Measurements from ENCODE around the gene SULT2B1. TPM values are rescaled to one million over a fixed set of nuclear protein-coding genes. Genes with fewer than 3 reads are reported as not detected.
A peak's percentile ranks its signal among the peaks of the same experiment; 100 is the strongest.

SULT2B1 gene
- 0.25 TPM in 1 of 2 replicates, not detected in the other for polyA plus RNA-seq (2011; rRNA removed)
- 0.28 TPM in 1 of 2 replicates, not detected in the other for polyA minus RNA-seq (2011; rRNA and poly(A)+ RNA removed)

DNA sequence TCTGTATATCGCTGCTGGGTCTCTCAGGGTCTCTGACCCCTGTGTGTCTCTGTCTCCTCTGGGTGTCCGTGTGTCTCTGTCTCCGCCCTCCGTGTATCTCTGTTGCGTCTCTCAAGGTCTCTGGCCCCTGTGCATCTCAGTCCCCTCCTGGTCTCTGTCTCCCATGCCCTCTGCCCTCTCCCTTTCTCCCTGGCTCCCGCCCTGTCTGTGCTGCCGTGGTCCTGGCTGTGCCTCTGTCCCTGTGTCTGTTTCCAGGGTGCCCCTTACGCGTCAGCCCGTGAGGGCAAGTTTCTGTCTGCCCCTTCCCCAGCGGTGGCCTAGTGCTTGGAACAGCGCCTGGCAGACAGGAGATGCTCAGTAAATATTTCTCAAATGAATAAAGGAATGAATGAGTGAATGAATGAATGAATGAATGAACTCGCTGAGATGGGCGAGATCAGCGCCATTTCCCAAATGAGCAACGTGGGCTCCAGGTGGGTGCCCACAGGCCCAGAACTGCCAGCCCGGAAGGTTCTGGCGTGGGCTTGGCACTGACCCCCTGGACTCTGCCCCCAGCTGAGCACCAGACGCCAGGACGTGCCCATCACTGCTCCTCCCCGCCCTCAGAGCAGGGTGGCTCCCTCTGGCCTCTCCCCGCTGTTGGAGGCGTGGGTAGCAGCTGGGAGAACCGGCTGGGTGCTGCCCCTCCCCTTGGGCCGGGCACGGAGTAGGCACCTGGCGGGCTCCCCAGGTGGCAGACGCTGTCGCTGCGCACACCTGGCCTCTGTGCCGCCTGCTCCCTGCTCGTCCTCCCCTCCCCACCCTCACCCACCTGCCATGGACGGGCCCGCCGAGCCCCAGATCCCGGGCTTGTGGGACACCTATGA lies at the start of gene SULT2B1:
Gene SULT2B1, plus strand, starts transcription at position 736 of the 866 bp plus-strand sequence. Its CDS starts 81 bp downstream, at position 817.
- ChIA-PET CTCF (no interaction called here), POLR2A (interaction anchor here (0.5 kb wide), 1 partner anchor 222 kb away, joined by 4 read pairs; no protein-coding TSS in a partner anchor)
- H3K4me3 ChIP-seq (ENCODE audit: low read depth, low read length) = no peak within 1 kb of the TSS
- H3K27me3 ChIP-seq (ENCODE audit: control insufficient read depth, insufficient read depth, low read length) = peaks cover 6% of the 10 kb centered on the region
- TF ChIP-seq, protein P1, sequence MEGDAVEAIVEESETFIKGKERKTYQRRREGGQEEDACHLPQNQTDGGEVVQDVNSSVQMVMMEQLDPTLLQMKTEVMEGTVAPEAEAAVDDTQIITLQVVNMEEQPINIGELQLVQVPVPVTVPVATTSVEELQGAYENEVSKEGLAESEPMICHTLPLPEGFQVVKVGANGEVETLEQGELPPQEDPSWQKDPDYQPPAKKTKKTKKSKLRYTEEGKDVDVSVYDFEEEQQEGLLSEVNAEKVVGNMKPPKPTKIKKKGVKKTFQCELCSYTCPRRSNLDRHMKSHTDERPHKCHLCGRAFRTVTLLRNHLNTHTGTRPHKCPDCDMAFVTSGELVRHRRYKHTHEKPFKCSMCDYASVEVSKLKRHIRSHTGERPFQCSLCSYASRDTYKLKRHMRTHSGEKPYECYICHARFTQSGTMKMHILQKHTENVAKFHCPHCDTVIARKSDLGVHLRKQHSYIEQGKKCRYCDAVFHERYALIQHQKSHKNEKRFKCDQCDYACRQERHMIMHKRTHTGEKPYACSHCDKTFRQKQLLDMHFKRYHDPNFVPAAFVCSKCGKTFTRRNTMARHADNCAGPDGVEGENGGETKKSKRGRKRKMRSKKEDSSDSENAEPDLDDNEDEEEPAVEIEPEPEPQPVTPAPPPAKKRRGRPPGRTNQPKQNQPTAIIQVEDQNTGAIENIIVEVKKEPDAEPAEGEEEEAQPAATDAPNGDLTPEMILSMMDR (IDR thresholded peaks at IDR 0.05; ENCODE audit: insufficient read depth, low read depth, low read length) = no peak
- DNase-seq (ENCODE audit: low read depth) = no peak
- no peaks in the 10 kb centered on the region for H3K36me3 ChIP-seq (ENCODE audit: control insufficient read depth, insufficient read depth, low read length)

DNA sequence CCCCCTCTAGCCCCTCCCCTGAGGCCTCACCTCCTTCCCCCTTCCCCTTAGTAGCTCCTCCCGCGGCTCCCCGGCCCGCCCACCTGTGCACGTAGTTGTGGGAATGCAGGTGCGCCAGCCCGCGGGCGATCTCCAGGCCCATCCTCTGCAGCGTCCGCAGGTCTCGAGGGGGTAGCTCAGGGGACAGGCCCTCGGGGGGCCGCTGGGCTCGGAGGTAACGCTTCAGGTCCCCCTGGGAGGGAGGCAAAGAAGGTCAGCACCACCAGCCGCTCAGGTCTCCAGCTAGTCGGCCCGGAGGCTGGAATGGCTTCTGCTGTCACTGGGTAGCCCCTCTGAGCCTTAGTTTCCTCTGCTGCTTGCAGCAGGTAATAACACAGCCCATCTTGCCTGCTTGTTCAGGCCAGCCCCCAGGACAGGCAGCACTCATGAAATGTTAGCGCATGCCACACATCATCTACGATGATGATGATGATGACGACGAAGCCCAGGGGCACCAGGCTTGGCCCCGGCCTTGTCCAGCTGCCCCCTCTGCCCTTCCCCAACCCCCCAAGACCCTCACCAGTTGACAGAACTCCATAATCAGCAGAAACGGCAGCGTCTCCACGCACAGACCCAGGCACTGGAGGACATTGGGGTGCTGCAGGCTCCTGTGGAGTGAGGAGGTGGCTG lies 49.5 kb upstream of the SULT2B1 start:
- POLR2A ChIA-PET = no interaction called here
- DNase-seq (ENCODE audit: low read depth) = no peak
- CTCF ChIA-PET = interaction anchor here (1.0 kb wide), 1 partner anchor 82 kb away, joined by 6 read pairs; no protein-coding TSS in a partner anchor

DNA sequence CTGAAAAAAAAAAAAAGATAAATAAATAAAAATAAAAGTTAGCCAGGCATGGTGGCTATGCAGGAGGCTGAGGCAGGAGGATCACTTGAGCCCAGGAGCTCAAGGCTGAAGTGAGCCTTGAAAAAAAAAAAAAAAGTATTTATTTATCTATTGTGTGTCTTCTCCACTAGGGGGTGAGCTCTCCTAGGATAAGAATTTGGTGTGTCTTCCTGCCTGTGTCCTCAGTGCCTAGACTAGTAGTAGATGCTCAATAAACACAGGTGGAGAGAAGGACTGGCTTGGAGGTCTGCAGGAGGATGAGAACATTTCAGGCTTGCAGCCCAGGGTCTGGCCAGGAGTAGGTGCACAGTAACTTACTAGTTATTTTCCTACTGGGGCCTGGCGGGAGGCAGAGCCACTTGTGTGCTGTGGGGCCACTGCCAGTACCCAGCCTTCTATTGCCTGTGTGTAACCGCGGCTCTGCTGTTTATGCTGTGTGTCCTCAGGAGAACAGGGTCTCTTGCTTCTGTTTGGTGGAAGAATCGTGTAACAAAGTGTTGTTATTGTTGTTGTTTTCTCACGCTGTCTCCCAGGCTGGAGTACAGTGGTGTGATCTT lies 45.7 kb upstream of the SULT2B1 start:
- CTCF ChIA-PET = interaction anchor here (0.7 to 7.8 kb wide), 17 partner anchors 10 to 235 kb away, joined by 3 to 226 read pairs (median 4); partner anchors contain the start of gene KDELR1
- Histone ChIP-seq H3K27me3 (ENCODE audit: control insufficient read depth, insufficient read depth, low read length) (peaks cover 4% of the 10 kb centered on the region), H3K4me3 (ENCODE audit: low read depth, low read length) (no peak overlapping the region), H3K36me3 (ENCODE audit: control insufficient read depth, insufficient read depth, low read length) (no peaks in the 10 kb centered on the region)
- TF ChIP-seq, protein P1 (IDR thresholded peaks at IDR 0.05; ENCODE audit: insufficient read depth, low read depth, low read length) = peak; percentile 55
- POLR2A ChIA-PET = interaction anchor here (0.6 kb wide), 2 partner anchors 16 to 174 kb away, joined by 11 to 14 read pairs; no protein-coding TSS in a partner anchor
- DNase-seq (ENCODE audit: low read depth) = no peak

More for the DNA sequence above, 49.5 kb upstream of the SULT2B1 start:
- Histone ChIP-seq H3K27me3 (ENCODE audit: control insufficient read depth, insufficient read depth, low read length) (peaks cover 14% of the 10 kb centered on the region), H3K36me3 (ENCODE audit: control insufficient read depth, insufficient read depth, low read length) (no peaks in the 10 kb centered on the region), H3K4me3 (ENCODE audit: low read depth, low read length) (no peak overlapping the region)
- TF ChIP-seq, protein P1 (IDR thresholded peaks at IDR 0.05; ENCODE audit: insufficient read depth, low read depth, low read length) = no peak

DNA sequence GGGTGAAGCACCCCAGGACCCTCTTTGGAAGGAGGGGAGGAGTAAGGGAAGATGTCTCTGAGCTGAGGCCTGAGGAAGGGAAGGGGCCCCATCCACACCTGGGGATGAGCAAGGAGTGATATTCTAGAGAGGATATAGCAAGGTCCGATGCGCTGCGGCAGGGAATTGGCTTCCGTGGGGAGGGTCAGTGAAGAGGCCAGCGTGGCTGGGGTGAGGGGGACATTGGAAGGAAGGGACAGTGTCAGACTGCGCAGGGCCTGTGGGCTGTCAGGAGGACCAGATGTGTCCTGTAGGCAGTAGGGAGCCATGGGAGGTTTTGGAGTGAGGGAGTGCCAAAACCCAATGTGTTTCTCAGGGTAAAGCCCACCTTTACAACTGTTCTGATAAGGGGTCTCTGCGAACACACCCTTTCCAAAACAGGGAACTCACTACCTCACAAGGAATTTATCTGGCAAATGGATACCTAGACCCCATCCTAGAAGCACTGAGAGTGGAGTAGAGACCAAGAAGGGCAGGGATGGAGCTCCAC lies 44.0 kb upstream of the SULT2B1 start:
- POLR2A ChIA-PET = no interaction called here
- CTCF ChIA-PET = interaction anchor here (0.8 to 7.8 kb wide), 10 partner anchors 8 to 103 kb away, joined by 3 to 226 read pairs (median 4); no protein-coding TSS in a partner anchor
- DNase-seq (ENCODE audit: low read depth) = no peak
- TF ChIP-seq, protein P1 (IDR thresholded peaks at IDR 0.05; ENCODE audit: insufficient read depth, low read depth, low read length) = no peak
- Histone ChIP-seq H3K36me3 (ENCODE audit: control insufficient read depth, insufficient read depth, low read length) (no peaks in the 10 kb centered on the region), H3K27me3 (ENCODE audit: control insufficient read depth, insufficient read depth, low read length) (peaks cover 16% of the 10 kb centered on the region), H3K4me3 (ENCODE audit: low read depth, low read length) (no peak overlapping the region)
